ENCODE measurements around the gene SDC1.
"Not testable (repeated sequence)": the region's sequence is repeated elsewhere in the genome, so short reads cannot be mapped to it uniquely, and the experiment has no call there.

Gene SDC1

DNA sequence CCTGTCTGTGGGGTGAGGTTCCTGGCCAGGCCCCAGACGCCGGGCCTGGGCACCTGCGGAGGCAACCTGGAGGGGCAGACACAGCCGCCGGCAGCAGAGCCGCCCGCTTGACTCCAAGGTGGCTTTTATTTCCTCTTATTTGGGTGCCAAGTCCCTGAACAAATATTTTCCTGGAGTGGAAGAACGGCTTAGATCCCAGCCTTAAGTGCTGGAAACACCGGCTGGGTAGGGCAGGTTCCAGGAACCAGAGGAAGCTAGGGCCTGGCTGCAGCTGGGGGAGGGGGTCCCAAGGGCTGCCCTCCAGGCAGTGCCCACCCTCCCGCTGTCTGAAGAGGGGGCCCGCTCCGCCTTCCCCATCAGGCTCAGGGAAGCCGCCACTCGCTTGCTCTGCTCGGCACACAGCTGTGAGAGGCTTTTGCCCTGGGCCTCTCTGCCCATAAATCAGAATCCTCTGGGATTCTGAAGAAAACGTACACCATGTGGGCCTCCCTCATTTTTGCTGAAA, 28.2 kb downstream of the SDC1 start:
- DNase-seq (ENCODE audit: low spot score): no peak

DNA sequence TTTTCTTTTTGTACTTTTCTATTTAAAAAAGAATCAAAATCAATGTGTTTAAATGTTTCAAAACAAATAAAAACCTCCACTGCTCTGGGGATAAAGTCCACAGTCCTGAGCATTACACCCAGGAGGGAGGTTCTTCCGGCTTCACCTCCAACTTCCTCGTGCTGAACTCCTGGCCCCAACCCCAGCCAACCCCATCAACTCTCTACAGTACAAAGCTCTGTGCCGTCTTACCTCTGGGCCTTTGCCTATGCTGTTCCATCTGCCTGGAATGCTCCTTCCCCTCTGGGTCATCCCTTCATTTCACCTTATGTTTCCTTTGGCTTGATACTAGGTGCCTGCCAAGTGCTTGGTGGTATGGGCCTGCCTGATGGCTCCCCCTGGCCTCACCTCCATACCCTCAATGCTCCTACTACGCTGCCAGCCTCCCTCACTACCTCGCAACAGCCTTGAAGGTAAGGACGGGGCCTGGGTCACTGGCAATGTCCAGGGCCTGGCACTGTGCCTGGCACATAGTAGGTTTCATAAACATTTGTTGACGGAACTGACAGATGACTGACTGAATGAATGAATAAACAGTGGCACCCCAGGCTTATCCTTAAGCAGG, 28.8 kb downstream of the SDC1 start:
- no peak for DNase-seq (ENCODE audit: low spot score)

DNA sequence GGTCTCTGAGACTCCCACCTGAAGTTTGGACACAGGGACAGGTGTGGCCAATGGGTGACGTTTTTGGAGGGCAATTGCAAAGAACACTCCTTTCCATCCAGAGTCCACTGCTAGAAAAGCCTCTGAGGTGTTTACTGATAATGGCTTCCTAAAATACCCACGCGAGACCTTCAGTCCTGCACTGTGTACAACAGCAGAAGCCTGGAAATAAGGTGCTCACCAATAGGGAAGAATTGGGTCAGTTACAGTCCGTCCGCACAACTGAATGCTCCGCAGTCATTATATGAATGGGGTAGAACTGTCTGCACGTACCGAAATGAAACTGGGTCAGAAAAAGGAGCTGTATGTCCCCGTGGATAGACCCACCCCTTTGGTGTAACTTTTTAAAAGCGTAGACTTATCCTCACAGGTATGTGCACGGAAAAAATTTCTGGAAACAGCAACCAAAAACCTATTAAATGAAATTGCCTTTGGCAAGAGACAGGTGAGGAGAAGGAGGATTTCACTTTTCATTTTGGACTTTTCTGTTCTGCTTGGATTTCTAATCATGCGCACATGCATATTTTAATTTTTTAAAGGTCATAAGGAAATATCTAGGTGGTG, 29.4 kb downstream of the SDC1 start:
- DNase-seq (ENCODE audit: low spot score): no peak

DNA sequence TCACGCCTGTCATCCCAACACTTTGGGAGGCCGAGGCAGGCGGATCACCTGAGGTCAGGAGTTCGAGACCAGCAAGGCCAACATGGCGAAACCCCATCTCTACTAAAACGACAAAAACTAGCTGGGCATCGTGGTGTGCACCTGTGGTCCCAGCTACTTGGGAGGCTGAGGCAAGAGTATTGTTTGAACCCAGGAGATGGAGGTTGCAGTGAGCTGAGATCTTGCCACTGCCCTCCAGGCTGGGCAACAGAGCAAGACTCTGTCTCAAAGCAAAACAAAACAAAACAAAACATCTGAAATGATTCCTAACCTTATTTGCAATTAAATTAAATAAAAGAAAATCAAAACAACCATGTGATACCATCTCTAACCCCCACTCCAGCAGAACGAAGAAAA, 29.9 kb downstream of the SDC1 start:
- DNase-seq (ENCODE audit: low spot score): not testable (repeated sequence)

DNA sequence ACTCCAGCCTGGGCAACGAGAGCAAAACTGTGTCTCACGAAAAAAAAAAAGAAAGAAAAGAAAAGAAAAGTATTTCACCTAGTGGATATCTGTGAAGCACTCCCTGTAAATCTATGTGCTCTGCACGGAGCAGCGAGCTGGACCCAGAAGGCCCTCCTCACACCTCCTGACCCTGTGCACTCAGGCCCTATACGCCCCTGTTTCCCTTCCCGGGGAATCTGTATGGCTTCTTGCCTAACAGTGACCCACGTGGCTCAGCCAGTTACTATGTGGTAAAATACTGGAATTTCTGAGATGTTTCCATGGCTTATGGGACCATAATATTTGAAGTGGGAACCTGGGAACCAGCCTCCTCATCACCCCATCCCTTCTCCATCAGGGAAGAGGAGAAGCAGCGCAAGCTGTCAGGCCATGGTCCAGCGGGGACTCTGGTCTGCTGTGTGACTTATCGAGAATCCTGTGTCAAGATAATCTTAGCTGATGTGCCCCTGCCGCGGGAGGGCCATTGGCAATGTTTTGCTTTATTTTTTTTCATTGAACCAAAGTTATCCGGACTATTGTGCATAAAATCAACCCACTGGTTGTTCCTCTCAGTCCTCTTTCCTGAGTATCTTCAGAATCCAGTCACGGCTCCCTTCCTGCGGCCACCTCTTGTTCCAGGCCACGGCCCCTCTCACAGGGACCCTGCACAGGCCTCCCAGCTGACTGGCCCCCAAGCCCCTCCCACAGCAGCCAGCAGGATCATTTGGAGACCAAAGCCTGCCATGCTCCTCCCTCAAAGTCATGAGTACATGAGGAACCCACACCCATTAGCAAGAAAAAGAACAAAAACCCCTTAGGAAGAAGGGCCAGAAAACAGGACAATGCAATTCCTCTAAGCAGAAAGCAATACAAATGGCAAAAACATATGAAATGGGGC, 30.6 kb downstream of the SDC1 start:
- no peak for DNase-seq (ENCODE audit: low spot score)

DNA sequence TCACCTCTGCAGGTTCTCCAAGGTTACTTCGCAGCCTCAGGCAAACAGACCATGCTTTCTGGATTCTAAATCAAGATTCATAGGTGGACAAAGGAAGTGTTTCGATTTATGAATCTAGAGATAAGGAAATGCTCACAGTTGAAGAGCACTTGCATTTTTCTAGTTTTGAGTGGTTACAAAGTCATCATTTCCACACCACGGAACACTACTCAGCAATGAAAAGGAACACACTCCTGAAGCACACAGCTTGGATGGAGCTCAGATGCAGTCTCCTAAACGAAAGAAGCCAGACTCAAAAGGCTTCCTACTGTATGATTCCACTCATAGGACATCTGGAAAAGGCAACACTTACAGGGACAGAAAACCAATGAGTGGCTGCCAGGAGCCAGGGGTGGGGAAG, 31.7 kb downstream of the SDC1 start:
- DNase-seq (ENCODE audit: low spot score): no peak

DNA sequence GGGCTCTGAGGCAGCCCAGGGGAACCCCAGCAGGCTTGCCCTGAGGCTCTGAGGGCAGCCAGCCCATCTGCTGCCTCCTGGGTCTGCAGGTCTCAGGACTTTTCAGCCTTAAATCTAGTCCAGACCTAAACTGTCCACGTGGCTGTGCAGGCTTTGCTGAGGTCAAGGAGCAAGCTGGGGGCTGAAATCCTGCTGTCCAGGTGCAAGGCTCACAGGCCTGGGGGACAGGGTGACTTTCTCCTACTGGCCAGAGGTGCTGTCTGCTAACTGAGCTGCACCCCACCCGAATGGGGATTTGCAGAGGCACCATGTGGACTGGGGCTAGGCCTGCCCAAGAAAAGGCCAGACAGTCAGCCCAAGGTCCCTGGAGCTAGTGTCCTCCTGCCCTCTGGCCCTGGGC, 32.1 kb downstream of the SDC1 start:
- DNase-seq (ENCODE audit: low spot score): no peak

DNA sequence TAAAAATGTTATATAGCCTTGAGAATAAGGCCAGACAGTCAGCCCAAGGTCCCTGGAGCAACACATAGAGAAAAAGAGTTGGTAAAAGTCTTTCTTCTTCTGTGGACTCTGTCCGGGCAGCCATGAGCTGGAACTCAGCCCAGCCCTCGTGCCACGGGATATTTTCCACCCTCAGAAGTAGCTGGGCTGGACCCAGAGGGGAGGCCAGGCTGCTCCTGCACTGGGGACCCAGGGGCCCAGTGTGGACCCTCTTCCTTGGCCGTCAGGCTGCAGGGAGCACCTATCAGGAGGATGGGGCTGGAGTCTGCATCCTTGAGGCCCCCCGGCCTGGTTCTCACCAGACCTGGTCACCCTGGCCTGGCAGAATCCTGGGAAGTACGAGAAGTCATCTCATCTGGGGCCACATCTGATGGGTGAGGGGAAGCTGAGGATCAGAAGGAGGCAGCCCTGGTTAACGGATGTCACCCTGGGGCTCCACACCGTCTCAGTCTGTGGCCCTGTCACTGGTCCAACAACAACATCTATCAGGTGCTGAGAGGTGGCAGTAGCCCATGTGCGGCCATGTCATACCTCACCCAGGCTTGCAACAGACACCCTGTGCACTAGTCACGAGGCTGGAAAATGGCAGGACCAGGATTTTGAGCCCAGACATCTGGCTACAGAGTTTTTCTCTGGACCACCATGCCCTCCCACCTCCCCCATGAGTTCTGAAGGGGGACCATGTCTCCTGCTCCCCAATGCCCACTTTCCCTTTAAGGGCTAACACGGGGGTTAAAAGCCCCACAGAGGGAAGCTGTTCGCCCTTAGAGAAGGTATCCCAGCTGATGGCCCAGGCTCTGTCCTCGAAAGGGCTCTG, 33.0 kb downstream of the SDC1 start:
- DNase-seq (ENCODE audit: low spot score): no peak

DNA sequence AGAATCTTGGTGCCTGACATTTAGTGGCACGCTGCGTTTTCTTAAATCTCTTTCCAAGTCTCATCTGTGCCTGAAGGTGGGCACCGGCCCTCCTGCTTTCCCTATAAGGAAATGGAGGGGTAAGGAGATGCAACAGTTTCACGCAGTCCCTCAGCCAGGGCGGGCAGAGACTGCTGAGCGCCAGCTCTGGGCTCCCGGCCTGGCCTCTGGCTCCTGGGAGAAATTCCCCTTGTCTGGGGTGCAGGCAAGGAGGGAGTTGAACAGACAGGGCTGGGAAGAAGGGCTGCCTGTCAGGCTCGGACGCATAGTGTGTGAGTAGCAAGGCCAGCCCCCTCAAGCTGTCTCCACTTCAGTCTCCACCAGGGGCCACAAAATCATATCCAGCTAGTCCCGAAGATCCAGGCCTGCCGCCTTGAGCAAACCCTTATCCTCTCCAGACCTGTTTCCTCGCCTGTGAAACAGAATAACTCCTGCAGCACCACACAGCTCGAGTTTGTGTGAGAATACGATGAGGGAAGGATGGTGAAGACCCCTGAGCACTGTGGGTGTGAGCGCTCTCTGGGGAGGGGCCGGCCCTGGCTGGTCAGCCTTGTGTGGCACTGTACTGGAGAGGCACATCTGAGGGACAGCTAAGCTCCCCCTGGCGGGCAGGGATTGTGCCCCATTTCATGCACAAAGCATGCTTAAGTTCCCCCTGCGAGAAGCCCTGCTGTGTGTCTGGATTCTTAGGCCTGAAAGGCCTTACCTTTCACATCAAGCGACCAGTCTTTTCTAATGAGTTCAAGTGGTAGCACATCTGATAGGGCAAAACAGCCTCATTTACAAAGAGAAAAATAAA, 33.8 kb downstream of the SDC1 start:
- no peak for DNase-seq (ENCODE audit: low spot score)

DNA sequence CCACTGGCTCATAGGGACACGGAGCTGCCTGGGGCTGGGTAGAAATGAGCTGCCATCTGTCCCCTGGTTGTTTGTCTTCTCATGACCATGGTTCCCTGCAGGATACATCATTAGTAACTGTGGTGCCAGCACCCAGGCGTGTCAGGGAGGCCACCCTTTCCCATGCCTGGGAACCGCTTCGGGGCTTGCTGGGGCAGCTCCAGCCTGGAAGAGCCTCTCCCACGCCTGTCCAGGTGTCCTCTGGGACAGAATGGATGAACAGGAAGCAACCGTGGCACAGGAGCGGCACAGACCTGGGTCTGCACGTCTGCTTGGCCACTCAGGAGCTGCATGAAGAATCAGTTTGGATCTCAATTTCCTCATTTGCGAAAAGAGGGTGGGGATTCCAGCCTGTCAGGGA, 34.8 kb downstream of the SDC1 start:
- no peak for DNase-seq (ENCODE audit: low spot score)

DNA sequence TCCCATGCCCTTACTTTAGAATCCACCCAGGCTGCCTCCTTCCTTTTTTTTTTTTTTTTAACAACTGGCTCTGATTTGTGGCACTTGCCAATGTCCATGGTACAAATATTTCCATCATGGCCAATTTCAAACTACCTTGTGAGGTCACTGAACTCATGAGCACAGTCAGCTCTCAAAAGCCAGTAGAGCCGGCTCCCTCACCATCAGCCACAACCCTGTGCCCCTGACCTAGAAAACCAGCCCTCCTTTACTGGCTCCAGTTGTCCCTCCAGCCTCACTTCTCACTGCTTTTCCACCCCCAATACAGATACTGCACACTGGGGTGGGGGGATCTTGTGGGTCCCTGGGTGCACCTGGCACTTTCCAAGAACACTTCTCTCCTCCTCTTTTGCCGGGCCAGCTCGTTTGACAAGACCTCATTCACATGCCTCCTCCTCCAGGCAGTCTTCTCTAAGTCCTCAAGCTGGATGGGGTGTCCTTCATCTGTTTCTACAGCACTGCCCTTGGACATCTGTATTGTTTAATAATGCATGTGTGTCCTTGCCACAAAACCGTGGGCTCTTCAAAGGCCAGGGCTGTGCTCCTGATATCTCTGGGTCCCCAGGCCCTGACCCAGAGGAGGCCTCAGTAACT, 35.5 kb downstream of the SDC1 start:
- DNase-seq (ENCODE audit: low spot score): no peak

DNA sequence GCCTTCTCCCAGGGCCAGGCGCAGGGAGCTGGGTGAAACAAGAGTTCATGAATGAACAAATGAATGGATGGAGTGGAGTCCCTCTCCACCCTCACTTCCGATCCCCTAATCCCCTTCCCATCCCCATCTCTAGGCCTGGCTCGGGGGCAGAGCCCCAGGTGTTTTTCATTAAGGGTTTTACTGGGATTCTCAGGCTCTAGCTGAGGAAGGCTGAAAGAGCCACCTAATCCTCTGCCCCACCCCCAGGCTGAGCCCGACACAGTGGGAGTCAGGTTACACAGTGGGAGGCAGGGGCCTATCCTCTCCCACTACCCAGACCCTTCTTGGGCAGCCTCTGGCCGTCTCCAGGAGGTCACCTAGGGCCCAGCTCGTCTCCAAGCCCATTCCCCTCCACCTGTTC, 36.1 kb downstream of the SDC1 start:
- peak; percentile 54 for DNase-seq (ENCODE audit: low spot score)

DNA sequence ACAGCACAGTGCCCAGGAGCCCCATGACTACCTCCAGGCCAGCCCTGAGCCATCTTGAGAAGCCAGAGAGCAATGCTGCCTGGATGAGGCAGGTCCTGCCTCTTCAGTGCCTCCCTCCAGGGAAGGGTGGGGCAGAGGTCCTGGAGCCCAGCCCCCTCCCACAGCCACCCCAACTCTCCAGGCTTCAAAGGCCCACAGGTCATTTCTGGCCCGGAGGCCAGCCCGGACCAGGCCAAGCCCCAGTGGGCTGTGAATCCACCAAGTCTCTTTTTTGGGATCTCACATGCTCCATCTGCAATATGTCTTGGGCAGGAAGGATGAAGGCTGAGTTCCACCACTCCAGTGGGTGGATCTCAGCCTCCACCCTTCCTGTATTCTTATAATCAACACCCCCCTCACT, 36.7 kb downstream of the SDC1 start:
- DNase-seq (ENCODE audit: low spot score): no peak

DNA sequence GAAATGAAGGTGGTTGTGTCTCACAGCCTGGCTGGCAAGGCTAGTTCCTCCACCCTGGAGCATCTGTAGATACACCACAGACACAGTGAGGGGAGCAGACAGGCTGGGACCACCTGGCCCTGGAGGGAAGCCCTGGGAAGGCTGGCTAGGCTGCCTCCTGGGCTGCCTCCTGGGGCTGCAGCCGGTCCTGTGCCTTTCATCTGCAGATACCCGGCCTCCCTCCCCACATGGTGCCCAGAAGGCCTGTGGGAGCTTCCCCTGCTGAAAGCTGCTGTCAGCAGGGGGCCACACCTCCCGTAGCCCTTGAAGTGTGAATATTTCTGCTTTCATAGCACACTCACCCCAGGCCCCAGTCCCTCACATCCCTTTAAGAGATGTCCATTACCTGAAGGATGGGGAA, 37.6 kb downstream of the SDC1 start:
- DNase-seq (ENCODE audit: low spot score): no peak

DNA sequence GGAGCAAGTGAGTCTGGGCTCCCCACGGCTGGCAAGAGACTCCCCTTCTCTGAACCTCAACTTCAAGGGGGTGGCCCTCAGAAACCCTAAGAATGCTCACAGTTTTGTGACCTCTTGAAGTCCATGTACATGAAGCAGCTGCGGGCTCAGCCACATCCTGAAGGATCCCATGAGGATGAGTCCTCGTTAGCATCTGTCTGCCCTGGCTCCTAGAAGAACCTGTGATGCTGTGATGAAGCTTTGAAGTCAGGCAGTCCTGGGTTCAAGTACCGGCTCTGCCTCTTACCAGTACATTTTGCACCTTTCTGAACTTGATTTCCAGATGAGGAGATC, 38.1 kb downstream of the SDC1 start:
- no peak for DNase-seq (ENCODE audit: low spot score)

DNA sequence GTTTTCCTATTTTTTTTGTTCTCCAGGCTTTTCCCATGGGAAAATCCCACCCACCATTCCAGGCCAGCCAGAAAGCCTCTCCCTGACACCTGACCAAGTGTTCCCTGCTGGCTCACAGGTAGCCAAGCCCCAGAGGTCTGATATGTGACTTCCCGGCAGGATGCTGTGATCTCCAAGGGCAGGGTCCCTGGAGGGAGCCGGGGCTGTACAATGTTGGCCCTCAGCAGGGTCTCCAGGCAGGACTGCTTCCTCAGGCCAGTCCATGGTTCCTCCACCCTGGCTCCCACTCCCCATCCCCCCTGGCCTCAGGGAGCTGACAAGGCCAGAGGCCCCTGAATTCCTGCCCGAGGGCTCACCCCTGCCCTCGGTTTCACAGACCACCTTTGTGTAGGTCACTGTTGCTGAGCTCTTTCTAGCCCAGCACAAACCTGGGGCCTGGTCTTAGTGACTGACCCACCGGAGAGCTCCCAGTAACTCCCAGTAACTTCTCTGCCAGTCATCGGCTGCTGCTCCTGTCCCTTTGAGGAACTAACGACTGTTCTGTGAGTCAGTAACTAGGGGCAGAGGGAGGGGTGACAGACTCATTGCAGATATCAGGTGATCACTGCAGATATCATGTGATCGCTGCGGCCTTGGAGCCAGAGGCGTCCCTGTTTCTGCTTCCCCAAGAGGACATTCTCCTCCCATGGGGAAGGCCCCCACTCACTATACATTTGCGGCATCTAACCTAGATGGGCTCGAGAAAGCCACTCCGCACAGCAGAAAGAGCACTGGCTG, 38.7 kb downstream of the SDC1 start:
- DNase-seq (ENCODE audit: low spot score): no peak

DNA sequence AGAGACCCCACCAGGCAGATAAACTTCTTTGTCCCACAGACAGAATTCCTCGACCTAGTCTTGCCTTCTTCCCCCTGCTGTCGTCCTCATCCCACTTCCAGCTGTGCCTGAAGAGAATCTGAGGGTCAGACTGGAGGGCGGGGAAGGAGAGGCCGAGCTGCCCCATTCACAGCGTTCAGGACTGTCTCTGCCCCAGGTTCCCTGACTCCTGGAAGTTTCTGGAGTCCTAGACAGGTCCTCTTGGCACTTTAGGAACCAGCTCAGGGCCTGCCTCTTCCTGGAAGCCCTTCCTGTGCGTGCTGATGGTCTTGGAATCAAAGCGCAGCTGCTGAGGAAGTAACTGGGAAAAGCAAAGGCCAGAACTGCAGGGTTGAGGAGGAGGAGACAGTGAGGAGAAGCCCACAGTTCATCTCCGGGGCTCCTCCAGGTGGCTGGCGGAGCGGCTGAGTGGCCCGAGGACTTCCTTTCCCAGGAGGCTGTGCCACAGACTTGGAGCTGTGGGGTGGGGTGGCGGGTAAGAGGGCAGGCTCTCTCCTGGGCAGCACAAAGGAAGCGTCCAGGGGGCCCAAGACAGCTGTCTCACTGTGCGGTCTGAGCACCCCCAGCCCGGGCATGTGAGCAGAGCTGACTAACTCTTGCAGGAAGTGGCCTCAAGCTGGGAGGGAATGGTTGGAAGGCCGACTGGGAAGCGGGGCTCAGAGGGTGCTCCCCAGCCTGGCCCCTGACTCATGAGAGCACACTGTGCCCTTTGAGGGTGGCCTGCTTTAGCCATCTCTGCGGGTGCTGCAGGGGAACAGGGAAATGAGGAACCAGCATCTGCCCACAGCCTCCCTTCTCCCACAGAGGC, 39.5 kb downstream of the SDC1 start:
- no peak for DNase-seq (ENCODE audit: low spot score)

DNA sequence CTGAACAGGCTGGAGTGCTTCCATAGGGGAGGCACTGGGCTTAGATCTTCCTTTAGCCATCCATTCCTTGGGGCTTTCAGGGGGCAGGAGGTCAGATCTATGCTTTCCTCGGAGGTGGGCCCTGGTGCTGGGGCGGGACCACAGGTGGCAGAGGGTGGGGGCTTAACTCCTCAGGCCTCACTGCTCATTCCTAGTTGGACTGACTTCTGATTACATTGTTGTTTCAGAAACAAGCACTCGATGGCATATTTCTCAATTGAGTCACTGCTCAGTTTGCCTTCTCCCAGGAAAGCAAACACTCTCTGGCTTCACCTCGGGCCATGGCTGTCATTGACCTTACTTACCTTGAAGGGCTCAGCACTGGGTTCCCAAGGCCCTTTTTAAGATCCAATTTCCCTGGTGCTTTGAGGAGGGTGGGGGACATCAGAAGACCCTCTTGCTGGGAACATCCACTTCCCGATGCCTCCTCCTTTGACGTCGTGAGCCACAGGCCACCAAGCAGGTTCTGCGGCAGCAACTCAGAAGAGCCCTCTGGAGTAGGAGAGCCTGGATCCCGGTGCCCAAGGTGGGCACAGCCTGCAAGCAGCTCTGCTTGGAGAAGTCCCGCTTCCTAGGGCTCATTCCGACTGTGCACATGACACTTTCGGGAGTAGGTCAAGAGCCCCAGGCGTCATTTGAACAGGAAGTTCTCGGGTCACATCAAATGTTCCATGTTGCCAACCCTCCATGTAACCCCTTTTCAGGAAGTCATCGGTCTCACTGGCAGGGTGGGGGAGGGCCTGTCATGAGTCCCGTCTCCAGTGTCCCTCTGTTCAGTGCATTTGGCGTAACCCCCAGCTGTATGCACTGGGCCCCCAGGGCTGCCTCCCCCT, 40.6 kb downstream of the SDC1 start:
- DNase-seq (ENCODE audit: low spot score): no peak
